MM.1S (cell line): ENCODE data around the gene SDK1.

Experiments
- DNase-seq: peaks from one replicate; pipeline ENCODE4 v3.0.0-alpha.2; 2015
- H2AFZ ChIP-seq: fragments of 300-600 bp; sonication (generic); 2 replicates; pipeline ENCODE4 v1.6.0; 2016; ENCODE audit warnings: antibody characterized with exemption, low read length
- H3F3A ChIP-seq: fragments of 300-600 bp; sonication (generic); 2 replicates; pipeline ENCODE4 v1.6.1; 2016; ENCODE audit warnings: mild to moderate bottlenecking, antibody characterized with exemption, low read length, moderate library complexity, mixed read lengths; ENCODE audit not compliant: insufficient read depth
- H3K27ac ChIP-seq: fragments of 300-600 bp; sonication (generic); 2 replicates; pipeline ENCODE4 v1.5.1; 2016; ENCODE audit warnings: mild to moderate bottlenecking, low read length
- H3K27me3 ChIP-seq: fragments of 300-600 bp; sonication (generic); replicated peaks from 2 replicates; pipeline ENCODE4 v1.6.0; 2016; ENCODE audit warnings: low read length; ENCODE audit not compliant: insufficient read depth
- H3K36me3 ChIP-seq: fragments of 300-600 bp; sonication (generic); replicated peaks from 2 replicates; pipeline ENCODE4 v1.6.1; 2016; ENCODE audit warnings: mild to moderate bottlenecking, low read length, mixed read lengths; ENCODE audit not compliant: insufficient read depth
- H3K4me1 ChIP-seq: fragments of 300-600 bp; sonication (generic); 2 replicates; pipeline ENCODE4 v1.6.1; 2016; ENCODE audit warnings: low read length, mixed read lengths
- H3K4me2 ChIP-seq: fragments of 300-600 bp; sonication (generic); 2 replicates; pipeline ENCODE4 v1.6.0; 2016; ENCODE audit warnings: low read depth, low read length
- H3K4me3 ChIP-seq: fragments of 300-600 bp; sonication (generic); 2 replicates; pipeline ENCODE4 v1.5.1; 2016; ENCODE audit warnings: low read length, mixed read lengths
- H3K79me2 ChIP-seq: fragments of 300-600 bp; sonication (generic); 2 replicates; pipeline ENCODE4 v1.6.1; 2016; ENCODE audit warnings: mixed run types, low read length, mixed read lengths
- H3K9ac ChIP-seq: fragments of 300-600 bp; sonication (generic); 2 replicates; pipeline ENCODE4 v1.6.1; 2016; ENCODE audit warnings: low read length, mixed read lengths
- H3K9me2 ChIP-seq: fragments of 300-600 bp; sonication (generic); replicated peaks from 2 replicates; pipeline ENCODE4 v1.6.1; 2016; ENCODE audit warnings: mild to moderate bottlenecking, low read length, mixed read lengths; ENCODE audit not compliant: insufficient read depth
- H3K9me3 ChIP-seq: fragments of 300-600 bp; sonication (generic); replicated peaks from 2 replicates; pipeline ENCODE4 v1.6.1; 2016; ENCODE audit warnings: mild to moderate bottlenecking, low read length, mixed read lengths; ENCODE audit not compliant: insufficient read depth
- H4K20me1 ChIP-seq: fragments of 300-600 bp; sonication (generic); 2 replicates; pipeline ENCODE4 v1.6.1; 2016; ENCODE audit warnings: mild to moderate bottlenecking, low read length, moderate library complexity, mixed read lengths; ENCODE audit not compliant: insufficient read depth
- CTCF ChIP-seq: fragments of 300-600 bp; sonication (generic); IDR thresholded peaks from 2 replicates; pipeline ENCODE4 v1.5.1; 2016; ENCODE audit warnings: antibody characterized with exemption, low read length, mixed read lengths
- EZH2 ChIP-seq: fragments of 300-600 bp; sonication (generic); optimal IDR thresholded peaks from 2 replicates; pipeline ENCODE3; 2017; ENCODE audit warnings: low read depth, mild to moderate bottlenecking, antibody characterized with exemption, low read length, mixed read lengths
- EZH2phosphoT487 ChIP-seq: fragments of 300-600 bp; sonication (generic); IDR thresholded peaks from 2 replicates; pipeline ENCODE4 v1.6.1; 2018; ENCODE audit warnings: antibody characterized with exemption, low read length

The SDK1 gene

DNA sequence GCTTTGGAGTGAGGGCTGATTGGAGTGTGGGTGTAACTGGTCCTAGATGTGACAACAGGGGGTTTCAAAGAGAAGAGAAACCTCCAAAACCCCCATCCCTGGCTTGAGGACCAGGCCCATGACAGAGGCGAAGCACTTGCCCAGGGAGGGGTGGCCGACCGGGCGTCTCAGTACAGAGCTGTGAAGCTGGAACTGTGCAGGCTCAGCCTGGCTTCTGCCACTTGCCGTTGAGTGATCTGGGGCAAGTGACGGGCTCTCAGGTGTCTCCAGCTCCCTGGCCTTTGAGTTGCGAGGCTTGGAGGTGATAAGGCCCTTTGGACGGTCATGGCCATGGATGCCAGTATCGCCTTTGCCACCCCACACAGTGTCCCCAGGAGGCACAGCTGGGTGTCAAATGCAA, 849.7 kb downstream of the SDK1 start:
- no peaks in the 10 kb centered on the region for H3K79me2 ChIP-seq
- no peaks in the 10 kb centered on the region for H3K9me2 ChIP-seq
- no peak overlapping the region for H2AFZ ChIP-seq
- H3K9ac ChIP-seq, result no peak overlapping the region
- no peaks in the 10 kb centered on the region for H3K4me1 ChIP-seq
- no peaks in the 10 kb centered on the region for H3K36me3 ChIP-seq
- H3K27me3 ChIP-seq, result no peaks in the 10 kb centered on the region
- H3K4me3 ChIP-seq, result no peak overlapping the region
- TF ChIP-seq CTCF, result no peak
- DNase-seq, result no peak
- no peak overlapping the region for H3K27ac ChIP-seq
- no peaks in the 10 kb centered on the region for H3K9me3 ChIP-seq
- no peaks in the 10 kb centered on the region for H4K20me1 ChIP-seq
- no peaks in the 10 kb centered on the region for H3F3A ChIP-seq
- H3K4me2 ChIP-seq, result no peak overlapping the region

DNA sequence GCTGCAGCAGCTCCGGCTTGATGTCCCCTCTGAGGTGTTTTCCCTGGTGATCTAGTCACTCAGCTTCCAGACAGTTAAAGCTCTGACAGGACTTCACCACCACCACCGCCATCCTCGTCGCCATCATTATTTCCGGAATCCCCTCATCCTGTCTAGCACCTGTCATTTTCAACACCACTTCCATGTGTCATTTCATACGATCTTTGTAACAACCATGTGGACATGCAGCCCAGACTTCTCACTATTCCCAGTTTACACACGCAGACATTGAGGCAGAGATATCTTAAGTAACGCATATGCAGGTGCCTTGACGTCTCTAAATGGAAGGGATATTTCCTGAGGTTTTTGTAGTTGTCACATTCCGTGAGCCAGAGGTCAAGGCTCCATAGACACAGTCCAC, 850.5 kb downstream of the SDK1 start:
- Histone ChIP-seq H3K27ac (no peak overlapping the region), H3K36me3 (no peaks in the 10 kb centered on the region), H3K9me2 (no peaks in the 10 kb centered on the region), H4K20me1 (no peaks in the 10 kb centered on the region), H3K79me2 (no peaks in the 10 kb centered on the region), H3K4me2 (no peak overlapping the region), H3F3A (no peaks in the 10 kb centered on the region), H3K9ac (no peak overlapping the region), H3K27me3 (no peaks in the 10 kb centered on the region), H3K4me1 (no peaks in the 10 kb centered on the region), H2AFZ (no peak overlapping the region), H3K4me3 (no peak overlapping the region), H3K9me3 (no peaks in the 10 kb centered on the region)
- no peak for TF ChIP-seq EZH2
- TF ChIP-seq EZH2phosphoT487, result no peak
- no peak for TF ChIP-seq CTCF
- no peak for DNase-seq

DNA sequence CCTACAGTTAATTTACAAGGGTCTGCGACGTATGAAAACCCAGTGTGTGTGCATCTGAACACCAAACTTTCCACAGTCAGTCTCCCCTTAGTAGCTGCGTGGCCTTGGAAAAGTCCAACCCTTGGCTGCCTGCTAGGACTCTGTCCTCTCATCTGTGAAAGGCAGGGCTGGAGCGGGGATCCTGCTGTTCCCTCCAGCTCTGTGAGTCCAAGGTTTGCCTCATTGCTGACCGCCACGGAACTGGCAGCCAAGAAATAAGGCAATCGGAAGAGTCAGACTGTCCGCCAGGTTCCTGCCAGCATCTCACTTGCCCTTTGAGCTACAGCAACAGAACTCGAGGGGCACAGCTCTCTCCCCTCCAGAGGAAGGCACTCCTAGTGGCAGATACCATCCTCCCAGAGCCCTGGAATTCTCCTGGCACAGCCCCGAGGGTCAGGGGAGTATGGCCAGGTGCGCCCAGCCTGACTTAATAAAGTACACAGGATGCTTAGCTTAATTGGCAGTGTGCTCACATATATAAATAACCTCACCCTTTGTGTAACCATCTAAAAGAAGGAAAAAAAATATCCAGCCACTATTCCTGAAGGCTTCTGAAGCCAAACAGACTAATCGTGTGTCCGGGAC, 851.0 kb downstream of the SDK1 start:
- no peak overlapping the region for H3K4me3 ChIP-seq
- H3K27ac ChIP-seq, result no peak overlapping the region
- H3K9me3 ChIP-seq, result no peaks in the 10 kb centered on the region
- no peaks in the 10 kb centered on the region for H3K9me2 ChIP-seq
- no peaks in the 10 kb centered on the region for H3K79me2 ChIP-seq
- TF ChIP-seq EZH2phosphoT487 (no peak), CTCF (no peak), EZH2 (no peak)
- H3K36me3 ChIP-seq, result no peaks in the 10 kb centered on the region
- no peaks in the 10 kb centered on the region for H4K20me1 ChIP-seq
- no peaks in the 10 kb centered on the region for H3K27me3 ChIP-seq
- H2AFZ ChIP-seq, result no peak overlapping the region
- H3K4me2 ChIP-seq, result no peak overlapping the region
- DNase-seq, result no peak
- no peak overlapping the region for H3K9ac ChIP-seq
- no peaks in the 10 kb centered on the region for H3F3A ChIP-seq
- no peaks in the 10 kb centered on the region for H3K4me1 ChIP-seq
